Cardiac fibroblast (primary cell): ENCODE results near the gene YRDC.
A peak's percentile ranks its signal among the peaks of the same experiment; 100 is the strongest.
"Not testable (repeated sequence)": the region's sequence is repeated elsewhere in the genome, so short reads cannot be mapped to it uniquely, and the experiment has no call there.

Source experiments
- DNase-seq, 2 donors: peaks; one replicate each; pipeline versions ENCODE4 v3.0.0 to v3.0.0-alpha.2; 2010; ENCODE audit warnings: low read depth in 2 of 2
- H3K4me3 ChIP-seq, 2 donors: replicated peaks in 1 of 2; 1 replicate in 1 of 2; 2 replicates in 1 of 2; pipeline ENCODE4 v1.5.1; 2011; ENCODE audit warnings: low read depth in 2 of 2, low read length in 2 of 2, mild to moderate bottlenecking in 2 of 2, moderate library complexity in 1 of 2
- TF ChIP-seq, protein P1 (sequence below): IDR thresholded peaks from one replicate; pipeline ENCODE4 v1.5.1; 2011; ENCODE audit warnings: low read depth, mild to moderate bottlenecking, low read length, inconsistent platforms

YRDC gene

DNA sequence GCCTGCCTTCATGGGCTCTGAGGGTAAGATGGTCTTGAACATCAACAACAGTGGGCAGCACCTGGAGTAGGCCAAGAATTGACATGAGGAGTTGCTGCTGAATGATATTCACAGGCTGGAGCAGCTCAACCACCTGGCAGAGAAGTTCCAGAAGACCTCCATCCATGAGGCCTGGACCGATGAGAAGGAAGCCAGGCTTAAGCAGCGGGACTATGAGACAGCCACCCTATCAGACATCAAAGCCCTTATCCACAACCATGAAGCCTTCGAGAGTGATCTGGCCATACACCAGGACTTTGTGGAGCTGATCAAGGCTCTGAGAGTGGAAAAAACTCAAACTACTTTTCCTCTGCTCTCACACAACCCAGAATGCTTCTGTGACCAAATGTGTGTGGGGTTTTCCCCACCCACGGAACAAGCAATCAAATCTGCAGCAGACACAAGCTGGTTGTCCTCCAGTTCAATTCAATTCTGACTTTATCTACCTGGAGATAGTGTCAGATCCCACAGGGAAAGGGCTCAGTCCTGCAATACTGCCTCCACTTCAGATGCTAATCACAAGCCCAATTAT lies 31.0 kb downstream of the YRDC start:
- no peak for DNase-seq
- H3K4me3 ChIP-seq = no peak overlapping the region
- TF ChIP-seq, protein P1, sequence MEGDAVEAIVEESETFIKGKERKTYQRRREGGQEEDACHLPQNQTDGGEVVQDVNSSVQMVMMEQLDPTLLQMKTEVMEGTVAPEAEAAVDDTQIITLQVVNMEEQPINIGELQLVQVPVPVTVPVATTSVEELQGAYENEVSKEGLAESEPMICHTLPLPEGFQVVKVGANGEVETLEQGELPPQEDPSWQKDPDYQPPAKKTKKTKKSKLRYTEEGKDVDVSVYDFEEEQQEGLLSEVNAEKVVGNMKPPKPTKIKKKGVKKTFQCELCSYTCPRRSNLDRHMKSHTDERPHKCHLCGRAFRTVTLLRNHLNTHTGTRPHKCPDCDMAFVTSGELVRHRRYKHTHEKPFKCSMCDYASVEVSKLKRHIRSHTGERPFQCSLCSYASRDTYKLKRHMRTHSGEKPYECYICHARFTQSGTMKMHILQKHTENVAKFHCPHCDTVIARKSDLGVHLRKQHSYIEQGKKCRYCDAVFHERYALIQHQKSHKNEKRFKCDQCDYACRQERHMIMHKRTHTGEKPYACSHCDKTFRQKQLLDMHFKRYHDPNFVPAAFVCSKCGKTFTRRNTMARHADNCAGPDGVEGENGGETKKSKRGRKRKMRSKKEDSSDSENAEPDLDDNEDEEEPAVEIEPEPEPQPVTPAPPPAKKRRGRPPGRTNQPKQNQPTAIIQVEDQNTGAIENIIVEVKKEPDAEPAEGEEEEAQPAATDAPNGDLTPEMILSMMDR = no peak

DNA sequence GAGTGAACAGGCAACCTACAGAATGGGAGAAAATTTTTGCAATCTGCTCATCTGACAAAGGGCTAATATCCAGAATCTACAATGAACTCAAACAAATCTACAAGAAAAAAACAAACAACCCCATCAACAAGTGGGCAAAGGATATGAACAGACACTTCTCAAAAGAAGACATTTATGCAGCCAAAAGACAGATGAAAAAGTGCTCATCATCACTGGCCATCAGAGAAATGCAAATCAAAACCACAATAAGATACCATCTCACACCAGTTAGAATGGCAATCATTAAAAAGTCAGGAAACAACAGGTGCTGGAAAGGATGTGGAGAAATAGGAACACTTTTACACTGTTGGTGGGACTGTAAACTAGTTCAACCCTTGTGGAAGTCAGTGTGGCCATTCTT lies 36.6 kb downstream of the YRDC start:
- not testable (repeated sequence) for H3K4me3 ChIP-seq, DNase-seq

DNA sequence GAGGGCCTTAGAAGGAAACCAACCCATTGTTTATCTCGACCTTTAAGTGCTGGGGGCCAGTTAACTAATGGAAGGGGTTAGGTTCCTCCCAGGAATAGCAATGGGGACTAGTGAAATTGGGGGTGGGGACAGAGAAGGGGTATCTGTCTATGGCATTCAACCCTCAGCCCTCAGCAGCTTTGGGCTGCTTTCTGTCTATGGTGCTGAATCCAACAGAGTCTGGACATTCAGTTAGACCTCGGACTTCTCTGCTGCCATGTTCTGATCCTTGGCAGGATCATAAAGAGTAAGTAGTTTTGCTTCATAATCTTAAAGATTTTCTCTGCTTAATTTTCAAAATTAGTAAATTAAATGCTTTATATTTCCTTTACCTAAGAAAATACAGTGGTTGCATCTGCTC lies 40.5 kb downstream of the YRDC start:
- no peak overlapping the region for H3K4me3 ChIP-seq
- TF ChIP-seq, protein P1 = no peak
- DNase-seq = no peak

DNA sequence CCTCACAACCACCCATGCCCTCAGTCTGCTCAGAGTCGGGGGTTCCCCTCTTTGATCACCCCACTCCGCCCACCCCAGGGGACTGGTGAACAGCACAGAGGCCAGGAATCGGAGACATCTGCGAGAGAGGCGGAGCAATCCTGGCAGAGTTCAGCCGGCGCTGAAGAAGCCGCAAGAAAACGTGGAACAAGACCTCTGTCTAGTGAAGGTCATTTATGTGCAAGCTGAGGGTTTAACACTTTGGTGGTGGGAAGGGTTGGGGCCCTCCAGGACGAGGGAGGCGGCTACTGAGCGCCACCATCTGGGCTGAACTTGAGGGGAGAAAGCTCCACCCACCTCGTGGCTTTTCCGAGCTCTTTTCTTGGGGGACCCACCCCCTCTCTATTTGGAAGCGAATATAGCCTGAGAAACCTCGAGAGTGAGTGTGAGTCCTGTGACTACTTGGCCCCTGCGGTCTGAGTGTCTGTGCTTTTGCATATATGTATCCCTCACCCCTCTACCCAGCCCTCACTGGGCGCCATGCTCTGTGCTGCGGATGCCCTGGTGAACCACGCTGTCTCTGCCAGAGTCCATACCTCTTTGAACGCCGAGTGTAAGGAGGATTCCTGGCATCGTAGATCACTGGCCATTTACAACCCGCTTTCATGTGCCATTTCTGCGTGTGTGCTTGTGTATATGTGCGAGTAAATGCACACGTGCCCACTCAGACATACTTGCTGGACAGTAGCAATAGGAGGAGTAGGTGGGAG lies 41.9 kb downstream of the YRDC start:
- TF ChIP-seq, protein P1 = no peak
- no peak for DNase-seq
- H3K4me3 ChIP-seq = no peak overlapping the region

DNA sequence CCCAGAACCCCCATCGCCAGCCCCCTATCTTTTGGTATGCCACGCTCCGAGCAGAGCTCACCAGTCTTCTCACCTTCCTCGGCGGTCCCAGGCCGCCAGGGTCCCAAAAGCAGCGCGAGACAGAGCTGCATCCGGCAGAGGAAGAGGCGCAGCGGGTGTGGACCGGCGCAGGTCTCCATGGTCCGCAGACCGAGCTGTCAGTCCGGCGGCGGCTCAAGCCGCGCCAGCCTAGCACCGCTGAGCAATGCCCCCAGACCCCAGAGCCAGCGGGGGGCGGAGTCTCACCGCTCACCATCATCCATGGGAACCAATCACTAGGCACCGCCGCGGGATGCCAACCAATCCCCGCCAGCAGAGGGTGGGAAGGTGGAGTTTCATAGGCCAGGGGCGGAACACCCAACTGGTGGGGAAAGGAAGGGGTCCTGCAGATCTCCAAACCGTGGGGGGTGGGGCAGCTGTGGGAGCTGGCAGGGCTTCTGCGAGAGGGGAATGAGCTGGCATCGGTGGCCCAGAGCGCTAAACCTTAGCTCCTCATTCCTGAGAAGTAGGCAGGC lies 43.0 kb downstream of the YRDC start, which contains the start of gene EPHA10:
TSS of gene EPHA10 (minus strand) at position 233 of the 554 bp plus-strand sequence. CDS start at position 179, 54 bp downstream.
- DNase-seq = no peak
- no peak within 1 kb of the TSS for H3K4me3 ChIP-seq
- TF ChIP-seq, protein P1 = no peak

DNA sequence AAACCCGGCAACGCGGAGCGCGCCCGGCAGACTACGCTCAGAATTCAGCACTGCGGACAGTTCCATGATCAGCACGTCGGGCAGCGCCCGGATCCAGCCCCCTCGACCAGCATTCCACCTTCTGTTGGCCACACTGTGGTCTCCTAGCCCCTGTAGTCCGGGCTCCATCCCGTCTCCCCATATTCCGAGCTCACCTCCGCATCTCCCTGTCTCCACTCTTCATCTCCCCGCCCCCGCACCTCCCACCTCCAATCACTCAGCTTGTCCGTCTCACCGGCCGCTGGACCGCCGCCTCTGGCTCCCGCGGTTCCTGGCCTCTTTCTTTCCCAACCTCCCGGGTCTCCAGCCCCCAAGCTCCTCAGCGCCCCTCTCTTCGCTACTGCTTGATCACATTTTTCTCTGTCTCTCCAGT lies 43.6 kb downstream of the YRDC start:
- TF ChIP-seq, protein P1 = no peak
- DNase-seq = peak; percentile 52 to 53
- no peak overlapping the region for H3K4me3 ChIP-seq

DNA sequence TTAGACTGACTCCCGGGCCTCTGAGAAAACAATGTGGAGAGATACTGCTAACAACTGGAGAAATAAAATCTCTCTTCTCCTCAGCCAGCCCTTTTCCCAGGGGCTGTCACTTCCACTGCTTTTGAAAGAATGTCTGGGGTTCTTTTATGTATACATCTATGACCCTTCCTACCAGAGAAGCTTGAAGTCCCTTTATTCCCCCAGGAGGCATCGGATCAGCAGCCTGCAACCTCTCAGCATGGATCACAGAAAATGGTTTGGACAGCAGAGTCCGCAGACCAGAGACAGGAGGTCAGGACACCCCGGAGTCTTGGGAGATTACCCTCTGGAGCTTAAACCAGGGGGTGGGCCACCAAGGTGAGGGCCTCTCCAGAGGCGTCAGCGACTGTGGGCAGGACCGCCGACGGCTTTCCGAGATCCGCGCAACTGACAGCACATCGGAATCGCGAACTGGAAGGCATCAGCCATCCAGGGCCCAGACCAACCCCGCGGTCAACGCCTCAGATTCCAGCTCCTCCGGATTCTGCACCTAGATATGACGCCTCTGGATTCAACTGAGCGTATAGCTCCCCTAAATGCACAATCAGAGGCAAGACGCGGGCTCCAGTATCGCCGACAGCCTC lies 44.1 kb downstream of the YRDC start:
- no peak overlapping the region for H3K4me3 ChIP-seq
- DNase-seq = no peak
- TF ChIP-seq, protein P1 = no peak
